ENCODE results near the gene FGF19.

The FGF19 gene

DNA sequence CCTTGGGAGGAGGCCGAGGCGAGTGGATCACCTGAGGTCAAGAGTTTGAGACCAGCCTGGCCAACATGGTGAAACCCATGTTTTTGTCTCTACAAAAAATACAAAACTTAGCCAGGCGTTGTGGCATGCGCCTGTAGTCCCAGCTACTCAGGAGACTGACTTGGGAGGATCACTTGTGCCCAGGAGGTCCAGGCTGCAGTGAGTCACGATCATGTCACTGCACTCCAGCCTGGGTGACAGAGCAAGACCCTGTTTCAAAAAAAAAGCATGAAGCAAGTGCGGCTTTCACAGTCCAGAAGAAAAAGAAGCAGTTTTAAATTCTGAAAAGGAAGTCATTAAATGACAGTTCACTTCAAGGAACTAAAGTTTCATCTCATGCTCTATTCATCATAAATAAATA, 21.6 kb downstream of the FGF19 start:
- H3K27ac ChIP-seq (ENCODE audit: low read depth, low read length, poor library complexity, severe bottlenecking): no peak overlapping the region
- H3K9me2 ChIP-seq (ENCODE audit: low read depth, low read length): no peaks in the 10 kb centered on the region
- H3F3A ChIP-seq (ENCODE audit: insufficient read depth, low read length): no peaks in the 10 kb centered on the region
- no peaks in the 10 kb centered on the region for H3K79me2 ChIP-seq (ENCODE audit: insufficient read depth, low read length)
- H3K9ac ChIP-seq (ENCODE audit: low read length): no peak overlapping the region
- no peaks in the 10 kb centered on the region for H3K27me3 ChIP-seq (ENCODE audit: insufficient read depth, low read length)
- H3K9me3 ChIP-seq (ENCODE audit: low read length): no peaks in the 10 kb centered on the region
- no peak overlapping the region for H3K4me2 ChIP-seq (ENCODE audit: low read length)
- TF ChIP-seq, protein P1, sequence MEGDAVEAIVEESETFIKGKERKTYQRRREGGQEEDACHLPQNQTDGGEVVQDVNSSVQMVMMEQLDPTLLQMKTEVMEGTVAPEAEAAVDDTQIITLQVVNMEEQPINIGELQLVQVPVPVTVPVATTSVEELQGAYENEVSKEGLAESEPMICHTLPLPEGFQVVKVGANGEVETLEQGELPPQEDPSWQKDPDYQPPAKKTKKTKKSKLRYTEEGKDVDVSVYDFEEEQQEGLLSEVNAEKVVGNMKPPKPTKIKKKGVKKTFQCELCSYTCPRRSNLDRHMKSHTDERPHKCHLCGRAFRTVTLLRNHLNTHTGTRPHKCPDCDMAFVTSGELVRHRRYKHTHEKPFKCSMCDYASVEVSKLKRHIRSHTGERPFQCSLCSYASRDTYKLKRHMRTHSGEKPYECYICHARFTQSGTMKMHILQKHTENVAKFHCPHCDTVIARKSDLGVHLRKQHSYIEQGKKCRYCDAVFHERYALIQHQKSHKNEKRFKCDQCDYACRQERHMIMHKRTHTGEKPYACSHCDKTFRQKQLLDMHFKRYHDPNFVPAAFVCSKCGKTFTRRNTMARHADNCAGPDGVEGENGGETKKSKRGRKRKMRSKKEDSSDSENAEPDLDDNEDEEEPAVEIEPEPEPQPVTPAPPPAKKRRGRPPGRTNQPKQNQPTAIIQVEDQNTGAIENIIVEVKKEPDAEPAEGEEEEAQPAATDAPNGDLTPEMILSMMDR (IDR thresholded peaks at IDR 0.05; ENCODE audit: low read length): no peak
- no peak for TF ChIP-seq EZH2 (IDR thresholded peaks at IDR 0.05; ENCODE audit: borderline replicate concordance, low read length)
- H4K20me1 ChIP-seq (ENCODE audit: insufficient read depth, low read length): no peaks in the 10 kb centered on the region
- no peak overlapping the region for H2AFZ ChIP-seq (ENCODE audit: low read length)
- no peak overlapping the region for H3K4me3 ChIP-seq (ENCODE audit: low read depth, low read length, poor library complexity, severe bottlenecking)
- H3K36me3 ChIP-seq (ENCODE audit: insufficient read depth, low read length): no peaks in the 10 kb centered on the region
- H3K4me1 ChIP-seq (ENCODE audit: insufficient read depth, low read length, severe bottlenecking): no peaks in the 10 kb centered on the region

- Histone ChIP-seq H3K36me3 (ENCODE audit: insufficient read depth, low read length) (no peaks in the 10 kb centered on the region), H3K9me3 (ENCODE audit: low read length) (no peaks in the 10 kb centered on the region), H3K4me1 (ENCODE audit: insufficient read depth, low read length, severe bottlenecking) (no peaks in the 10 kb centered on the region), H3F3A (ENCODE audit: insufficient read depth, low read length) (no peaks in the 10 kb centered on the region), H3K27me3 (ENCODE audit: insufficient read depth, low read length) (no peaks in the 10 kb centered on the region), H3K9me2 (ENCODE audit: low read depth, low read length) (no peaks in the 10 kb centered on the region), H3K4me3 (ENCODE audit: low read depth, low read length, poor library complexity, severe bottlenecking) (no peak overlapping the region), H3K27ac (ENCODE audit: low read depth, low read length, poor library complexity, severe bottlenecking) (no peak overlapping the region), H4K20me1 (ENCODE audit: insufficient read depth, low read length) (no peaks in the 10 kb centered on the region), H2AFZ (ENCODE audit: low read length) (no peak overlapping the region), H3K9ac (ENCODE audit: low read length) (no peak overlapping the region), H3K4me2 (ENCODE audit: low read length) (no peak overlapping the region), H3K79me2 (ENCODE audit: insufficient read depth, low read length) (no peaks in the 10 kb centered on the region)
- TF ChIP-seq, protein P1 (IDR thresholded peaks at IDR 0.05; ENCODE audit: low read length): no peak
- TF ChIP-seq EZH2 (IDR thresholded peaks at IDR 0.05; ENCODE audit: borderline replicate concordance, low read length): no peak
Measured at GRCh38 chr11:69680688-69681087, 23.1 kb downstream of the FGF19 start.

GRCh38 chr11:69677749-69678148, 26.1 kb downstream of the FGF19 start:
- Histone ChIP-seq H2AFZ (ENCODE audit: low read length) (no peak overlapping the region), H3K36me3 (ENCODE audit: insufficient read depth, low read length) (no peaks in the 10 kb centered on the region), H3K9ac (ENCODE audit: low read length) (no peak overlapping the region), H3K27me3 (ENCODE audit: insufficient read depth, low read length) (no peaks in the 10 kb centered on the region), H3K9me3 (ENCODE audit: low read length) (no peaks in the 10 kb centered on the region), H3F3A (ENCODE audit: insufficient read depth, low read length) (no peaks in the 10 kb centered on the region), H4K20me1 (ENCODE audit: insufficient read depth, low read length) (no peaks in the 10 kb centered on the region), H3K4me1 (ENCODE audit: insufficient read depth, low read length, severe bottlenecking) (peaks cover 7% of the 10 kb centered on the region), H3K9me2 (ENCODE audit: low read depth, low read length) (no peaks in the 10 kb centered on the region), H3K79me2 (ENCODE audit: insufficient read depth, low read length) (peaks cover 6% of the 10 kb centered on the region; the same call in 1 of the 2 replicates), H3K27ac (ENCODE audit: low read depth, low read length, poor library complexity, severe bottlenecking) (no peak overlapping the region), H3K4me2 (ENCODE audit: low read length) (no peak overlapping the region), H3K4me3 (ENCODE audit: low read depth, low read length, poor library complexity, severe bottlenecking) (no peak overlapping the region)
- TF ChIP-seq, protein P1 (IDR thresholded peaks at IDR 0.05; ENCODE audit: low read length): no peak
- TF ChIP-seq EZH2 (IDR thresholded peaks at IDR 0.05; ENCODE audit: borderline replicate concordance, low read length): no peak
